ENCODE results near the gene PMEL. TPM values are rescaled to one million over a fixed set of nuclear protein-coding genes. Genes with fewer than 3 reads are reported as not detected.

PMEL gene
- total and polyA plus RNA-seq, 9 of the 15 experiments (the other 6 are each of a cell fraction or from before 2014, with no cell fraction given), result 0.36 to 2.0 (median 0.98) TPM

GRCh38 chr12:55955800-55956508, 9.9 kb downstream of the PMEL start:
- ATAC-seq (peak; percentile 74), DNase-seq (ENCODE audit: extremely low read depth in 1 of 4, low spot score in 3 of 4) (peak; percentile 43 to 80 (median 66)), FAIRE-seq (peak; percentile 63)
- Histone ChIP-seq H3K27ac (ENCODE audit: extremely low read depth, low read depth, low read length) (no peak overlapping the region), H3K79me2 (ENCODE audit: control insufficient read depth, insufficient read depth, low read length) (no peaks in the 10 kb centered on the region), H3K9ac (ENCODE audit: insufficient read depth in 1 of 2, low read depth in 2 of 2, low read length in 2 of 2) (no peak overlapping the region), H3K4me2 (ENCODE audit: insufficient read depth, low read length) (no peak overlapping the region), H3K27me3 (ENCODE audit: control insufficient read depth in 2 of 2, insufficient read depth in 2 of 2, low read length in 2 of 2) (no peaks in the 10 kb centered on the region), H3K9me1 (ENCODE audit: control insufficient read depth, insufficient read depth, low read length) (no peaks in the 10 kb centered on the region), H3K36me3 (ENCODE audit: control insufficient read depth, insufficient read depth, low read length) (no peaks in the 10 kb centered on the region), H3K4me1 (replicated peaks in 1 of 2; ENCODE audit: control insufficient read depth in 2 of 2, insufficient read depth in 2 of 2, low read length in 2 of 2) (peaks cover 7 to 10% of the 10 kb centered on the region in 2 experiments; a peak in 4 of 5 replicates), H3K9me3 (replicated peaks; ENCODE audit: control insufficient read depth, insufficient read depth, low read depth, low read length) (no peaks in the 10 kb centered on the region), H2AFZ (ENCODE audit: low read depth, low read length) (no peak overlapping the region), H4K20me1 (replicated peaks; ENCODE audit: control insufficient read depth, insufficient read depth, low read length) (no peaks in the 10 kb centered on the region; the same call in 1 of the 2 replicates), H3K4me3 (no peak overlapping the region)
- ChIA-PET CTCF (ENCODE audit: low intra/inter-chr PET ratio) (no interaction called here), POLR2A (interaction anchor here (0.8 to 2.0 kb wide), 8 partner anchors 9 to 40 kb away, joined by 3 to 6 read pairs (median 3); partner anchors contain the start of gene PYM1)
- WGBS (ENCODE audit: insufficient coverage, low coverage, missing lambda C conversion rate), result 37% methylated on average over 6 of the region's 6 CpGs
- in situ Hi-C loops (cut with MboI), result no loop called here
- no TSS peak for BruUV-seq (replicated peaks)
- intact Hi-C loops (cut with micrococcal nuclease), result no loop called here
- TF ChIP-seq MTA3 (IDR thresholded peaks at IDR 0.05; ENCODE audit: borderline replicate concordance) (no peak), ZEB2 (IDR thresholded peaks at IDR 0.05) (peak; percentile 52; the same call in 1 of the 2 replicates), SMARCA4 (IDR thresholded peaks at IDR 0.05) (0 out of 2 replicates have a peak, but pooled peaks have one; percentile 31), ZNF830 (CRISPR knock-in tag; IDR thresholded peaks at IDR 0.05) (no peak), REST (IDR thresholded peaks at IDR 0.05; ENCODE audit: borderline replicate concordance) (peak; percentile 15; the same call in 1 of the 2 replicates), REST (CRISPR knock-in tag; IDR thresholded peaks at IDR 0.05; ENCODE audit: low read depth) (no peak), CHD1 (IDR thresholded peaks at IDR 0.05; ENCODE audit: low read length) (no peak), ARID1B (IDR thresholded peaks at IDR 0.05) (0 out of 2 replicates have a peak, but pooled peaks have one; percentile 17), RAD21 (CRISPR knock-in tag; conservative IDR thresholded peaks at IDR 0.05 in 1 of 2, IDR thresholded peaks at IDR 0.05 in 1 of 2) (peak in 1 of 2 experiments; percentile 49; a peak in 2 of 4 replicates), ZNF121 (CRISPR knock-in tag; conservative IDR thresholded peaks at IDR 0.05) (no peak), JUN (IDR thresholded peaks at IDR 0.05; ENCODE audit: borderline replicate concordance, low read depth, low read length) (peak; percentile 70), JUN (CRISPR knock-in tag; IDR thresholded peaks at IDR 0.05; ENCODE audit: borderline replicate concordance) (no peak)
